ENCODE results near the gene KLHL29. TPM values are rescaled to one million over a fixed set of nuclear protein-coding genes. Genes with fewer than 3 reads are reported as not detected.

The KLHL29 gene
- total RNA-seq, 6 experiments from 2014 or later: 1.2 to 10.2 (median 6.4) TPM

- no peak overlapping the region for H3K27ac ChIP-seq
- 51% methylated on average over 5 of the region's 11 CpGs for WGBS (ENCODE audit: insufficient coverage, low coverage, low lambda C conversion rate, missing lambda C conversion rate)
These were observed 27.7 kb downstream of the KLHL29 start for GRCh38 chr2:23412556-23413155.

GRCh38 chr2:23413641-23414040 lies 28.7 kb downstream of the KLHL29 start:
- DNase-seq (peak in 1 of 3 donors; percentile 13), ATAC-seq (no peak)
- H3K36me3 ChIP-seq: no peaks in the 10 kb centered on the region
- WGBS (ENCODE audit: insufficient coverage, low coverage, low lambda C conversion rate, missing lambda C conversion rate): 84% methylated on average over 8 of the region's 8 CpGs
- H3K4me1 ChIP-seq: no peaks in the 10 kb centered on the region
- H3K9me3 ChIP-seq: no peaks in the 10 kb centered on the region
- intact Hi-C loops (cut with DNase I): no loop called here
- no peak overlapping the region for H3K27ac ChIP-seq
- H3K4me3 ChIP-seq: no peak overlapping the region
- H3K27me3 ChIP-seq: no peaks in the 10 kb centered on the region
- TF ChIP-seq POLR2A (IDR thresholded peaks at IDR 0.05): no peak
- TF ChIP-seq CTCF (IDR thresholded peaks at IDR 0.05): no peak

More at GRCh38 chr2:23412556-23413155, 27.7 kb downstream of the KLHL29 start:
- TF ChIP-seq POLR2A (IDR thresholded peaks at IDR 0.05): no peak
- TF ChIP-seq CTCF (IDR thresholded peaks at IDR 0.05): no peak
- intact Hi-C loops (cut with DNase I): no loop called here
- no peak for ATAC-seq
- H3K4me1 ChIP-seq: no peaks in the 10 kb centered on the region
- DNase-seq: peak in 1 of 3 donors; percentile 23
- H3K4me3 ChIP-seq: no peak overlapping the region
- H3K9me3 ChIP-seq: no peaks in the 10 kb centered on the region
- H3K27me3 ChIP-seq: no peaks in the 10 kb centered on the region
- H3K36me3 ChIP-seq: no peaks in the 10 kb centered on the region

- TF ChIP-seq POLR2A (IDR thresholded peaks at IDR 0.05) (no peak), CTCF (IDR thresholded peaks at IDR 0.05) (no peak)
- H3K27me3 ChIP-seq: no peaks in the 10 kb centered on the region
- no peaks in the 10 kb centered on the region for H3K36me3 ChIP-seq
- no peaks in the 10 kb centered on the region for H3K4me1 ChIP-seq
- intact Hi-C loops (cut with DNase I): no loop called here
- ATAC-seq (no peak), DNase-seq (peak in 1 of 3 donors; percentile 7)
- 89% methylated on average over 6 of the region's 8 CpGs for WGBS (ENCODE audit: insufficient coverage, low coverage, low lambda C conversion rate, missing lambda C conversion rate)
- no peaks in the 10 kb centered on the region for H3K9me3 ChIP-seq
- no peak overlapping the region for H3K4me3 ChIP-seq
- no peak overlapping the region for H3K27ac ChIP-seq
These were observed 29.1 kb downstream of the KLHL29 start for GRCh38 chr2:23414106-23414505.

- Histone ChIP-seq H3K27ac (no peak overlapping the region), H3K36me3 (no peaks in the 10 kb centered on the region), H3K4me1 (no peaks in the 10 kb centered on the region), H3K4me3 (no peak overlapping the region), H3K9me3 (no peaks in the 10 kb centered on the region), H3K27me3 (no peaks in the 10 kb centered on the region)
- DNase-seq (no peak), ATAC-seq (no peak)
- intact Hi-C loops (cut with DNase I): no loop called here
- TF ChIP-seq POLR2A (IDR thresholded peaks at IDR 0.05) (no peak), CTCF (IDR thresholded peaks at IDR 0.05) (peak in 1 of 4 donors; percentile 5)
- WGBS (ENCODE audit: insufficient coverage, low coverage, low lambda C conversion rate, missing lambda C conversion rate): 86% methylated on average over 3 of the region's 4 CpGs
These were observed 29.9 kb downstream of the KLHL29 start for GRCh38 chr2:23414871-23415270.
